GM10847 (cell line): ENCODE results near the gene AGTPBP1.

Source experiments
- POLR2A ChIP-seq: IDR thresholded peaks from 2 replicates; pipeline ENCODE4 v1.6.1; 2011; ENCODE audit not compliant: insufficient read length; ENCODE audit errors: extremely low read depth

AGTPBP1 gene

DNA sequence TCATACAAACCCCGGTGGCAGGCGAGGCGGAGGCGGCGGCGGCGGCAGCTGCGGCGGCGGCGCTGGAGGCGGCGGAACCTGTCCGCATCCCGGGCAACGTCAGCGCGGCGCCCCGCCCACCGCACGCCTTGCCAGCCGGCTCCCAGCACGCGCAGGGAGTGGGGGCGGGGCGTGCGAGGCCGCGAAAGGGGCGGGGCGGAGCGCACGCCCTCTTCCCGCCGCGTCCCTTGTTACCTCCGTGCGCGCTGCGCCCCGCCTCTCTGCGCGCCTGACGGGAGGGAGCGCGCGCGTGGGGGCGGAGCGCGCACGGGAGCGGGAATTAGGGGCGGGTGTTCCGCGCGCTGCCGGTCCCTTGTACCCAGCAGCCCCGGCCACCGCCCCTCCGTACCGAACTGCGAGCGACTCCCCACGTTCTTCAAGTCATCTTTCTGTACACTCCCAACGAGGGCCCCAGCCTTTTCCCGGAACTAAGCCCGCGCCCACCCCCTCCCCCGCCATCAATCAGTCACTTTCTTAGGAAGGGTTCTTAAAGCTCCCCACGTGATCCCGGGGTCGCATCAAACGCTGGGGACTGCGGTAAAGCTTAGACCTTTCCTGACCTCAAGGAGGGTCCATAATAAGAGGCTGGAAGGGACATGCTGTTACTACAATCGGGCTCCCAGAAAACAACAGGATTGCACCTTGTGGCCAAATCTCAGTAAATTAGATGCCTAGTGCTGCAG lies at the start of gene AGTPBP1:
TSS of gene AGTPBP1 (minus strand) at position 80 of the 722 bp plus-strand sequence. CDS start 29,421 bp downstream, outside the sequence.
- no peak for TF ChIP-seq POLR2A

DNA sequence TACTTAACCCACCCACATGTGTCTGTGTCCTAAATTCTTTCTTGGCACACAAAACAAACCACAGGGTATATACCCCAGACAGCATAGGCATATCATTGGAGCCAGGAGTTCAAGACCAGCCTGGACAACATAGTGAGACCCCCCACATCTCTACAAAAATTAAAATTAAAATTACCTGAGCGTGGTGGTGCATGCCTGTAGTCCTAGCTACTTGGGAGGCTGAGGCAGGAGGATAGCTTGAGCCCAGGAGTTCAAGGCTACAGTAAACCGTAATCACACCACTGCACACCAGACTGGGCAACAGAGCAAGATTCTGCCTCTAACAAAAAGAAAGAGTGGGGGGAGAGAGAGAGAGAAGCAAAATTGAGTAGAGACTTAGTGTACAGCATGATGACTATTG lies 4.6 kb upstream of the AGTPBP1 start:
- no peak for TF ChIP-seq POLR2A

- no peak for TF ChIP-seq POLR2A
These were observed 3.4 kb upstream of the AGTPBP1 start for GRCh38 chr9:85745203-85745602.

DNA sequence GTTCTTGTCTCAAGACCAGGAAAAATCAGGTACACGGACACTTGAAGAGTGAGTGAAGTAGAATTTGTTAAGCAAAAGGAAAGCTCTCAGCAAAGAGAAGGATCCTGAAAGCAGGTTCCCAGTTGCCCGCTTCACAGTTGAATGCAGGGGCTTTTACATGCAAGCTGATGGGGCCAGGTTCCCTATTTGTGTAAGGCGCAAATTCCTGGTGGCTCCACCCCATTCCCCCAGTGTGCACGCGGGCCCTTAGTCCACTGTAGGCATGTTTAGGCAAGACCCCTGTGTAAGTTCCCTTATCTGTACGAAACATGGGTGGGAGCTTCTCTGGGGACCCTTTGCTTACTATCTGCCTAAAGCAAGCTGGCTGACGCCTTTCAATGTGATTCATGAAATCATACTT lies 2.7 kb upstream of the AGTPBP1 start:
- TF ChIP-seq POLR2A: no peak

GRCh38 chr9:85743275-85744128 lies 1.7 kb upstream of the AGTPBP1 start:
- no peak for TF ChIP-seq POLR2A

GRCh38 chr9:85742597-85742936 lies 813 bp upstream of the AGTPBP1 start:
- TF ChIP-seq POLR2A: no peak

DNA sequence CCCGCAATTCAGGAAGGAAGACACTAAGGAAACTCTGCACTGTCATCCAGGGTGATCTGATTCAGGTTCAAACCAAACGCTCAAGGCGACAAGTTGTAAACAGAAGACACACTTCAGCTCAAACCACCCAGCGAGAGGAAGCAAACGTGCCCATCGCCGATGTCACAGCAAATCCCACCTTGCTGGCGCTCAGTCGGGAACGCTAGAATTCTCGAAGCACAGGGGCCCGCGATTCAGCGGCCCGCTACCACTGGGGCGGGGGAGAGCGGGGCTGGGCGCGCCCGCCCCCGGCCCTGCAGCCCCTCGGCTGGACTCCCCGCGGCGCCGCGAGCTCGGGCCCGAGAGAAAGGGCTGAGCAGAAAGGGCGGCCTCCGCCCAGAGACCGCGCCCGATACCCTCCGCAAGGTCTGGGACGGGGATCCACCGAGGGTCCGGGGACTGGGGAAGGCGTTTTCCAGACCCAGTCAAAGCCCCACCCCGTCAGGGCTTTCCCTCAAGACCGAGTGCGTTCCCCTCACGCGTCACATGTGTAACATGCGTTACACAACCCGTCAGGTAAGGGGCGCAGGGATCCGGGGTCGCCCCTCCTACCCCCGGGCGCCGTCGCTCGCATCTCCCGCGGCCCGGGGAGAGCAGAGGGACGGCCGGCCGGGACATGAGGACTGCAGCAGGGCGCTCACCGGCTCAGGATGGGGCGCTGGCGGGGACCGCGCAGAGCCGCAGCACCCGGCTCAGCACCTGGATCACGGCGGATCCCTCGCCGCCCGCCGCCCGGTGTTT lies 469 bp downstream of the AGTPBP1 start:
- TF ChIP-seq POLR2A: peak; percentile 10

GRCh38 chr9:85740787-85741094 lies 1.0 kb downstream of the AGTPBP1 start:
- TF ChIP-seq POLR2A: no peak

GRCh38 chr9:85738509-85738908 lies 3.2 kb downstream of the AGTPBP1 start:
- no peak for TF ChIP-seq POLR2A

DNA sequence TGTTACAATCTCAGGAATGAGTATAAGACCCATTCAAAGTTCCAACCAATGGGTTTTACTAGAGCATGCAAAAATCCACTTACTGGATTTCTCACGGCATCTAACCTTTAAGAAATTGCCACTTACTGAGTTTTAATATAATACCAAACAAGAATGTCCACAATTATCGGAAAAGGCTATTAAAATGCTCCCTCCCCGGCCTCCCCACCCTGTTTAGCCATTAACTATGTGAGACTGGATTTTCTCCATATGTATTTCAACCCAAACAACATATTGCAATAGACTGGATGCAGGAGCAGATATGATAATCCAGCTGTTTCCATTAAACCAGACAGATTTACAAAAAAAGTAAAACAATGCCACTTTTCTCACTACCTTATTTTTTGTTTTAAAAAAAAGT lies 4.1 kb downstream of the AGTPBP1 start:
- TF ChIP-seq POLR2A: no peak

GRCh38 chr9:85730916-85731630 lies 10.7 kb downstream of the AGTPBP1 start:
- TF ChIP-seq POLR2A: no peak

GRCh38 chr9:85729882-85730281 lies 11.9 kb downstream of the AGTPBP1 start:
- TF ChIP-seq POLR2A: no peak

DNA sequence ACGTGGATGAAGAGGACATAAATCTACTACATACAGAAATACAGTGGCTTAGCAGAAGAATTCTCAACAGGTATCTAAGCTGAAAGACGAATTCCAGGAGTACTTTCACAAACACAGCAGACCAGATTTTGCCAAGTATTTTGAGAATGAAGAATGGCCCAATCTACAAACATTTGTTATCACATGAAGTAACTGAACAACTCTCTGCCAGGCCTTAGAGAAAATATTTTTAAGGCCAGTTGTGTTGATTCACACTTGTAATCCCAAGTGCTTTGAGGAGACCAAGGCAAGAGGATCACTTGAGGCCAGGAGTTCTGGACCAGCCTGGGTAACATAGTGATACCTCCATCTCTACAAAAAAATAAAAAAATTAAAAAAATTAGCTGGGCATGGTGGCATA lies 14.3 kb downstream of the AGTPBP1 start:
- TF ChIP-seq POLR2A: no peak

GRCh38 chr9:85726737-85727136 lies 15.0 kb downstream of the AGTPBP1 start:
- TF ChIP-seq POLR2A: no peak

GRCh38 chr9:85723215-85723614 lies 18.5 kb downstream of the AGTPBP1 start:
- no peak for TF ChIP-seq POLR2A
